Trophoblast cell (in vitro differentiated cells and primary cell): ENCODE measurements around the gene CLDN15.
"Not testable (repeated sequence)": the region's sequence is repeated elsewhere in the genome, so short reads cannot be mapped to it uniquely, and the experiment has no call there.

Experiments
- DNase-seq, 2 donors: peaks; one replicate each; pipeline ENCODE4 v3.0.0-alpha.2; 2016
- H2AFZ ChIP-seq: 2 replicates; pipeline ENCODE4 v1.6.1; 2013; ENCODE audit warnings: low read length, moderate library complexity, mild to moderate bottlenecking; ENCODE audit not compliant: insufficient read depth, poor library complexity
- H2AK5ac ChIP-seq: 2 replicates; pipeline ENCODE4 v1.6.1; 2013; ENCODE audit warnings: mild to moderate bottlenecking, low read length
- H2BK120ac ChIP-seq: 2 replicates; pipeline ENCODE4 v1.6.1; 2013; ENCODE audit warnings: low read length, mild to moderate bottlenecking, moderate library complexity; ENCODE audit not compliant: insufficient read depth, poor library complexity
- H2BK12ac ChIP-seq: 2 replicates; pipeline ENCODE4 v1.6.1; 2013; ENCODE audit warnings: mild to moderate bottlenecking, low read length, moderate library complexity
- H2BK5ac ChIP-seq: 2 replicates; pipeline ENCODE4 v1.6.1; 2013; ENCODE audit warnings: low read length, low read depth, moderate library complexity, mild to moderate bottlenecking; ENCODE audit not compliant: poor library complexity
- H3K14ac ChIP-seq: 2 replicates; pipeline ENCODE4 v1.6.1; 2013; ENCODE audit warnings: mild to moderate bottlenecking, low read length
- H3K18ac ChIP-seq: 2 replicates; pipeline ENCODE4 v1.6.1; 2013; ENCODE audit warnings: mild to moderate bottlenecking, low read length
- H3K23ac ChIP-seq: 2 replicates; pipeline ENCODE4 v1.6.1; 2013; ENCODE audit warnings: low read length
- H3K27ac ChIP-seq: 2 replicates; pipeline ENCODE4 v1.5.1; 2013; ENCODE audit warnings: low read depth, mild to moderate bottlenecking, inconsistent platforms, low read length, moderate library complexity
- H3K27me3 ChIP-seq: 2 replicates; pipeline ENCODE4 v1.6.1; 2013; ENCODE audit warnings: inconsistent platforms, mild to moderate bottlenecking, low read length, moderate library complexity; ENCODE audit not compliant: insufficient read depth
- H3K36me3 ChIP-seq, 2 experiments: 1 replicate in 1 of 2; 2 replicates in 1 of 2; pipeline ENCODE4 v1.6.1; 2013; ENCODE audit warnings: low read length in 2 of 2, mild to moderate bottlenecking in 2 of 2, moderate library complexity in 1 of 2; ENCODE audit not compliant: insufficient read depth in 2 of 2, control insufficient read depth in 1 of 2
- H3K4ac ChIP-seq: 2 replicates; pipeline ENCODE4 v1.6.1; 2013; ENCODE audit warnings: low read depth, mild to moderate bottlenecking, low read length, moderate library complexity
- H3K4me1 ChIP-seq, 2 experiments: 1 replicate in 1 of 2; 2 replicates in 1 of 2; pipeline ENCODE4 v1.6.1; 2013; ENCODE audit warnings: low read length in 2 of 2, mild to moderate bottlenecking in 2 of 2, moderate library complexity in 1 of 2; ENCODE audit not compliant: insufficient read depth in 2 of 2, control insufficient read depth in 1 of 2
- H3K4me2 ChIP-seq: 2 replicates; pipeline ENCODE4 v1.6.1; 2013; ENCODE audit warnings: inconsistent platforms, mild to moderate bottlenecking, low read length, moderate library complexity
- H3K4me3 ChIP-seq: 2 replicates; pipeline ENCODE4 v1.5.1; 2013; ENCODE audit warnings: mild to moderate bottlenecking, low read depth, low read length, inconsistent platforms
- H3K79me1 ChIP-seq: one replicate; pipeline ENCODE4 v1.6.1; 2013; ENCODE audit warnings: low read length
- H3K79me2 ChIP-seq: 2 replicates; pipeline ENCODE4 v1.6.1; 2013; ENCODE audit warnings: low read length, mild to moderate bottlenecking; ENCODE audit not compliant: control insufficient read depth, insufficient read depth, poor library complexity
- H3K9ac ChIP-seq: 2 replicates; pipeline ENCODE4 v1.6.1; 2013; ENCODE audit warnings: mild to moderate bottlenecking, low read length
- H3K9me3 ChIP-seq: 2 replicates; pipeline ENCODE4 v1.6.1; 2013; ENCODE audit warnings: low read depth, mild to moderate bottlenecking, control low read depth, inconsistent platforms, low read length; ENCODE audit not compliant: insufficient read depth
- H4K12ac ChIP-seq: 2 replicates; pipeline ENCODE4 v1.6.1; 2013; ENCODE audit warnings: low read depth, mild to moderate bottlenecking, low read length, moderate library complexity
- H4K8ac ChIP-seq: 2 replicates; pipeline ENCODE4 v1.6.1; 2013; ENCODE audit warnings: low read depth, mild to moderate bottlenecking, low read length, moderate library complexity
- H4K91ac ChIP-seq: one replicate; pipeline ENCODE4 v1.6.1; 2013; ENCODE audit warnings: low read depth, mild to moderate bottlenecking, low read length, moderate library complexity
- WGBS: extraction: QIAGEN DNeasy Blood & Tissue Kit; methylation state at CpG from one replicate; pipeline ENCODE4 v1.1.7; 2013; ENCODE audit warnings: missing lambda C conversion rate; ENCODE audit not compliant: insufficient read length, insufficient coverage; ENCODE audit errors: extremely low coverage; 5-methylcytosine and 5-hydroxymethylcytosine counted together

CLDN15 gene

DNA sequence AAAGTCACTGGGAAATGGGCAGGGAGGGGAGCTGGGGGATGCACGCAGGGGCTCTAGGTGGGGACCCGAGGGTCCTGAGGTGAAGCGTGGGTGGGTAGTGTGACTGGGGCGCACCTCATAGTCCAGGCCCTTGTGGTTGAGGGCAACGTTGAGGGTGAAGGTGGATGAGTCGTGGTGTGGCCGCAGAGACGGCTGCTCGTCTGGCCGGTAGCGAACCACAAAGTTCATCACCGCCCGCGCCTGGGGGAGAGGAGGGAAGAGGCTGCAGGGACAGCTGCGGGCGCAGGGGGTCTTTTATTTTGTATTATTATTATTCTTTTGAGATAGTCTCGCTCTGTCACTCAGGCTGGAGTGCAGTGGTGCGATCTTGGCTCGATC lies 30.9 kb downstream of the CLDN15 start:
- Histone ChIP-seq H2BK120ac (no peak overlapping the region), H3K9ac (no peak overlapping the region), H3K4ac (no peak overlapping the region), H3K14ac (no peak overlapping the region), H4K12ac (no peak overlapping the region), H2BK5ac (no peak overlapping the region), H2AK5ac (no peak overlapping the region), H3K4me3 (peak overlapping the region; percentile 60), H3K9me3 (peaks cover 3% of the 10 kb centered on the region), H3K4me1 (peaks cover 0 to 4% of the 10 kb centered on the region in 2 experiments), H2BK12ac (no peak overlapping the region), H4K91ac (no peak overlapping the region), H3K23ac (no peak overlapping the region), H3K79me2 (no peaks in the 10 kb centered on the region), H3K18ac (no peak overlapping the region), H4K8ac (no peak overlapping the region), H3K4me2 (no peak overlapping the region), H2AFZ (no peak overlapping the region), H3K27me3 (peaks cover 5% of the 10 kb centered on the region), H3K36me3 (peaks cover 42 to 48% of the 10 kb centered on the region in 2 experiments), H3K27ac (no peak overlapping the region), H3K79me1 (no peaks in the 10 kb centered on the region)
- no peak for DNase-seq
- no CpG with 5 or more reads among the region's 19 CpGs for WGBS

DNA sequence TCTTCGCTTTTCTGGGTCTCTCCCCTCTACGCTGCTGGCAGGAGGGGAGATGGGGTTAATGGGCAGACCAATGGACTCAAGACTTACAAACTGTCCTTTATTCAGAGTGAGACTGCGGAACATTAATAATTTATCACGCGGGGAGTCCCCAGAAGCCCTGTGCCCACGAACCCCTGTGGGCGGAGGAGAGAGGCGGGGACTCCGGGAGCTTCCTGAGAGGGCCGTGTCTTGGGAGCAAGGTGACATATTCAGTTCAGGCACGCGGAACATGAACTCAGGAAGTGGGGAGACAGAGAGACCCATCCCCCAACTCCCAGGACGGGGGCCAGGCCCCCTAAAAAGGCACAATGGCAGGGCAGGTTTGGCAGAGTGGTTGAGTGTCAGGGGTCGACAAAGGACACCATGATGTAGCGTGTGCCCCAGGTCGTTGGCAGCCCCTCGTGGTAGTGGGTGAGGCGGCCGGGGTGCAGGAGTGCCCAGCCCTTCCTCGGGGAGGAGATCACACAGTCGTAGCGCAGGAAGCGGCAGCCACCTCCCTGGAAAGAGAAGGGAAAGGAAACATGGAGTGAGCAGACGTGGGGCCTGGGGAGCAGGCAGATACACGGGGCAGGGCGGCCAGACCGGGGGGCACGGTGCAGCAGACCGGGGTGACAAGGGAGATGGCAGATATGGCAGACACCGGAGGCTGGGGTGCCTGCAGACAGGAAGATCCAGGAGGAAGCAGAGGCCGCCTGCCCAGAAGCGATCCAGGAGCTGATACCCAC lies 31.5 kb downstream of the CLDN15 start:
- Histone ChIP-seq H4K91ac (no peak overlapping the region), H2AFZ (no peak overlapping the region), H3K9ac (no peak overlapping the region), H3K79me1 (no peaks in the 10 kb centered on the region), H3K27ac (no peak overlapping the region), H3K4ac (no peak overlapping the region), H4K8ac (no peak overlapping the region), H2BK12ac (no peak overlapping the region), H3K4me1 (peaks cover under 1 to 6% of the 10 kb centered on the region in 2 experiments), H3K36me3 (peaks cover 37 to 42% of the 10 kb centered on the region in 2 experiments), H2BK5ac (no peak overlapping the region), H3K14ac (no peak overlapping the region), H3K4me2 (no peak overlapping the region), H3K9me3 (peaks cover 3% of the 10 kb centered on the region), H3K23ac (no peak overlapping the region), H3K79me2 (no peaks in the 10 kb centered on the region), H3K27me3 (peaks cover 6% of the 10 kb centered on the region), H3K4me3 (no peak overlapping the region), H4K12ac (no peak overlapping the region), H2BK120ac (no peak overlapping the region), H2AK5ac (no peak overlapping the region), H3K18ac (no peak overlapping the region)
- no CpG with 5 or more reads among the region's 32 CpGs for WGBS
- no peak for DNase-seq

DNA sequence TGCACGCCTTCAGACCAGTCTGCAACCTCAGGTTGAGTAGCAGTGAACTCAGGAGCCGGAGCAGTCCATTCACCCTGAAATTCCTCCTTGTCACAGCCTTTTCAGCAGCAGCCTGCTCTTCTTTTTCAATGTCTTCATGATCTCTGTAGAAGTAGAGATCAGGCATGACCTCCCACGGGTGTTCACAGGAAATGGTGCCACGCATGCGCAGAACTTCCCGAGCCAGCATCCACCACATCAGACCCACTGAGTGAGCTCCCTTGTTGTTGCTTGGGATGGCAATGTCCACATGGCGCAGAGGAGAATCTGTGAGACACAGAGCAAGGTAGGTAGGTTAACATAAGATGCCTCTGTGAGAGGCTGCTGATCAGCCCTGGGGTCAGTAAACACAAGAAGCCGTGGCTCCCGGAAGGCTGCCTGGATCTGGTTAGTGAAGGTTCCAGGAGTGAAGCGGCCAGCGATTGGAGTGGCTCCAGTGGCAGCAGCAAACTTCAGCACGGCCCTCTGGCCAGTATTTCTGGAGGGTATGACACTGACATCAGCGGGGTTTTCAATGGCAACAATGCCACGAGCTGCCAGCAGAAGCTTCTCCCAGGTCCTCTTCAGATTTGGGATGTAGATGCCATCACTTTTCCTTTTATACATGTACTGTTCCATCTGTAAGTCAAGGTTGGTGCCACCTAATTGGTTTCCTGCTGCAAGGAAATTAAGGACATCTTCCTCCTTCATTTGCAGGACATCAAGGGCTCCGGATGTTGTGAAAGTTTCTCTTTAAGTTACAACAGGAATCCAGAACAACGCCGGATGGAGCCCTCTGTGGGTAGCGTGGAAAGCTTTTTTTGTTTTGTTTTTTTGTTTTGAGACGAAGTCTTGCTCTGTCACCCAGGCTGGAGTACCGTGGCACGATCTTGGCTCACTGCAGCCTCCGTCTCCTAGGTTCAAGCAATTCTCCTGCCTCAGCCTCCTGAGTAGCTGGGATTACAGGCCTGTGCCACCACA lies 33.6 kb downstream of the CLDN15 start:
- not testable (repeated sequence) for H2AFZ ChIP-seq, H4K12ac ChIP-seq, H3K9me3 ChIP-seq, H3K14ac ChIP-seq, H3K4me3 ChIP-seq, H2BK12ac ChIP-seq, H2AK5ac ChIP-seq, H2BK120ac ChIP-seq, H3K23ac ChIP-seq, H3K79me1 ChIP-seq, H4K91ac ChIP-seq, H4K8ac ChIP-seq, H3K18ac ChIP-seq, H3K4me2 ChIP-seq, H3K27me3 ChIP-seq, H3K27ac ChIP-seq, H3K9ac ChIP-seq, H3K79me2 ChIP-seq, H2BK5ac ChIP-seq, H3K4ac ChIP-seq
- peaks cover 22 to 25% of the 10 kb centered on the region in 2 experiments for H3K36me3 ChIP-seq
- DNase-seq, result peak in 1 of 2 donors; percentile 35
- no CpG with 5 or more reads among the region's 22 CpGs for WGBS
- peaks cover 4 to 12% of the 10 kb centered on the region in 2 experiments for H3K4me1 ChIP-seq

DNA sequence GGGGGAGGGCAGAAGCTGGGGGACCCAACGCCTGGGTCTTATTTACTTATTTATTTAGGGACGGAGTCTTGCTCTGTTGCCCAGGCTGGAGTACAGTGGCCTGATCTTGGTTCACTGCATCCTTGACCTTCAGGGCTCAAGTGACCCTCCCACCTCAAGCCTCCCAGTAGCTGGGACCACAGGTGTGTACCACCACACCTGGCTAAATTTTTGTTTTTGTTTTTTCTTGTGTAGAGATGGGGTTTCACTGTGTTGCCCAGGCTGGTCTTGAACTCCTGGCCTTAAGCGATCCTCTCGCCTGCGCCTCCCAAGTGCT lies 35.0 kb downstream of the CLDN15 start:
- Histone ChIP-seq H4K91ac (no peak overlapping the region), H3K36me3 (peaks cover 13 to 15% of the 10 kb centered on the region in 2 experiments), H3K79me1 (no peaks in the 10 kb centered on the region), H2AFZ (no peak overlapping the region), H2BK5ac (no peak overlapping the region), H3K9ac (no peak overlapping the region), H3K4me3 (no peak overlapping the region), H4K8ac (no peak overlapping the region), H3K27ac (no peak overlapping the region), H3K18ac (no peak overlapping the region), H3K4me1 (peaks cover 4 to 12% of the 10 kb centered on the region in 2 experiments), H3K79me2 (no peaks in the 10 kb centered on the region), H2AK5ac (no peak overlapping the region), H2BK120ac (no peak overlapping the region), H3K4ac (no peak overlapping the region), H4K12ac (no peak overlapping the region), H3K9me3 (peaks cover 5% of the 10 kb centered on the region), H3K14ac (no peak overlapping the region), H3K4me2 (no peak overlapping the region), H3K23ac (no peak overlapping the region), H2BK12ac (no peak overlapping the region), H3K27me3 (peaks cover 6% of the 10 kb centered on the region)
- no CpG with 5 or more reads among the region's 5 CpGs for WGBS
- no peak for DNase-seq
